CD4-positive, alpha-beta T cell treated with Interferon gamma for 1 hour (primary cell): ENCODE results near the gene NPR3.

Source experiments
- DNase-seq: peaks from one replicate; pipeline ENCODE4 v3.0.0-alpha.2; 2020

The NPR3 gene

DNA sequence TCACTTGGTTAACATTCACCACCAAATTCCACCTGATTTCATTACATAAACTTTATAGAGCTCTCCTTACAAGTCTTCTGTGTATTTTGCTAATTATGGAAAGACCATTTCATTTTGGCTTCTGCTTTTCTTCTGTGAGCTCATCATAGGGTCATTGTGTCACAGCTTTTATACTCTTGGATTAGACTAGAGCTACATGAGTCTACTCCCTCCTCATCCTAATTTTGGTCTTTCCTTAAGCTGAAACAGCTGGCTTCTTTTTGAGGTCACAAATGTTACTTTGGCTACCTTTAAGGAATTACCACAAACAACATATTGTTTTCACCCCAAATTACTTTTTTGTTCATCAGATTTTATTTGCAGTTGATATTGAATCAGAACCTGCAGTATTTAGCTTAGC lies 103.0 kb downstream of the NPR3 start:
- no peak for DNase-seq

DNA sequence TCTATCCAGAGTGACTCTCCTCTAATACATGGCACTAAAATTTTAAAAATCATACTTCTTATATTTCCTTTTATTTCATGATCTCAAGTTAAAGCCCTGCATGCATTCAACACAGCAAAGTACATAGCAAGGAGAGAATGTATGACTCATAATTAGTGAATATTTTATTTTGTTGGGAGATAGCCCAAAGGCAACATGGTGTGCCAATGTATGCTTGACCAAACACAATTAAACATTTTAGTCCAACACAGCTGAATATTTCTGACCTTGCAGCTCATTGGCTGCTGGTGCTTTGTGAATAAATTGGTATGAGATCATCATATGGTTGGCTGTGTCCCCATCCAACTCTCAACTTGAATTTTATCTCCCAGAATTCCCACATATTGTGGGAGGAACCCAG lies 103.5 kb downstream of the NPR3 start:
- DNase-seq: no peak

DNA sequence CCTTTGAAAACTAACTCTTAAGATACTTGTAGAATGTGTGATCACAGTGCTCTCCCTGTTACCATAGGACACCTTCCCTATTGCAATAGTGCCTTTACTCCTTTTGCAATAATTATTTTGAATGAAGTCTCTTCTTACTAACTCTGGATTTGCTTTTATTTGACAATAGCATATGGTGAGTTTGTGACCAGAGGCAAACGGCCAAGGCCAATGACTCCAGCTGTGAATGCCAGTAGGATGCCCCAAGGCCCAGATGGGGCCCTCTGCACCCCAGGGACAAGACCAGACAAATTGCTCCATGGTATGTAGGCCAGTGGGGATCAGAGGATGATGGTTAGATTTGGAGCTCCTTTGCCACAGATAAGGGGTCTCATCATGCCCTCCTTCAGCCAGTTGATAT lies 116.9 kb downstream of the NPR3 start:
- no peak for DNase-seq

DNA sequence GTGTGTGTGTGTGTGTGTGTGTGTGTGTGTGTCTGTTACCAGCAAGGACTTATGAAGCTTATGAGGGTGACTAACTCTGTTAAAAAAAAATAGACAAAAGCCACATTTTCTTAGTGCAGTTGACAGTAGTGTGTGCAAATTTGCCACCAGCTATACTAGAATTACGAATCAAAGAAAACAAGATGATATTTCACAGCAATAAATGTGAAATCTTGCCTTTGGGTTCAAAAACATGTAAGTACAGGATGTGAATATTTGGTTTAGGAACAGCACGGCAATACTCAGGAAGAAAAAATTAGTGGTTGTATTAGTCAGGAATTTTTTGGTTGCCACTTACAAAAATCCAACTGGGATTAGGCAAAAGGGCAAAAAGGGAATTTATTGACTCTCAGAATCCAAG lies 117.4 kb downstream of the NPR3 start:
- no peak for DNase-seq

DNA sequence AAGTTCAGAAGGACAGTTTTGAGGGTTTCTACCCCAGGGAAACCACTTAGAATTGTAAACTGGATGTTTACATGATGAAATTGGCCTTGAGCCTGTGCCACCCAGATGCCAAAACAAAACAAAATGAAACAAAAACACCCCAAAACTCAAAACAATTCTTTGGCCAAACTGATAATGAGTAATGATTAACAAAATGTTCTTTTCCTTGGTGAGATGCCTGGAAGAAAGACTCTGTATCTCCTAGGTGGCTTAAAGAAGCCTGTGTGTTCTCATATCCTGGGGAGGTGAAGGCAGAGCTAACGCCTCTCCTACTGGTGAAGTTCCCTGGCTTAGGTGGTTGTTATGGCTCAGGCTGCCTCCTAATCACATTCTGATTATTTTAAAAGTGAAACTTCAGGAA lies 120.5 kb downstream of the NPR3 start:
- DNase-seq: no peak

DNA sequence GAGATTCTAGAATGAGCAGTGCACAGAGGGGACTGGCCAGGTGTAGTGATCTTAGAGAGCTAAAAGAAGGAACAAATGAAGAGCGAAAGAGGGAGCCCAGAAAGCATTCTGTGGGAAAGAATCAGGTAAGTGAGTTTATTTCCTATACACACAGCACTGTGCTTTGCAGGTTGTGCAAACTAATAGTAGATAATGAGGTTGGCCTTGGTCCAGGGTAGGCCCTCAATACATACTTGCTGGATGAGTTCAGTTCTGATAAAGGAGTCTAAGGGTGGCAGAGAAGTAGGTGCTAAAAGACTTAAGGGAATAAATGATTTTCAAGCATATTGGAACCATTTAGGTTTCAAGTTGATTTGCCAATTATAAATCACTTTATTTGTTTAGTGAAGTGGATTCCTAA lies 122.0 kb downstream of the NPR3 start:
- no peak for DNase-seq

DNA sequence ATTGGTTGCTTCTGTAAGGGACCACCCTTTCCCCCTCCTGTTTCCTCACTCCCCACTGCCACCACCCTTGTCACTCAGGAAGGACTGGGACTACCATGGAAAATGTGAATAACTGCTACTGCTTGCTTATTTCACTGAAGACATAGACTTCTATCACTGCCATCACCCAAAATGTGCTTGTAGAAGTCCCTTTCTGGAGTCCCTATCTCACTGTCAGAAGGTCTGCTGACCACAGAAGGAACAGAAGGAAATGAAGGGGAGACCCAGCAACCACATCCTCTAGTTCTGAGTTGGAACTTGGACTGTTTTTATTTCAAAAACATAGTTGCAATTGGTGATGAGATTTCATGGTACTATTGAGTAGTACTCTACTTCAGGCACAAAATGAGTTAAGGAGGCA lies 122.5 kb downstream of the NPR3 start:
- DNase-seq: no peak

DNA sequence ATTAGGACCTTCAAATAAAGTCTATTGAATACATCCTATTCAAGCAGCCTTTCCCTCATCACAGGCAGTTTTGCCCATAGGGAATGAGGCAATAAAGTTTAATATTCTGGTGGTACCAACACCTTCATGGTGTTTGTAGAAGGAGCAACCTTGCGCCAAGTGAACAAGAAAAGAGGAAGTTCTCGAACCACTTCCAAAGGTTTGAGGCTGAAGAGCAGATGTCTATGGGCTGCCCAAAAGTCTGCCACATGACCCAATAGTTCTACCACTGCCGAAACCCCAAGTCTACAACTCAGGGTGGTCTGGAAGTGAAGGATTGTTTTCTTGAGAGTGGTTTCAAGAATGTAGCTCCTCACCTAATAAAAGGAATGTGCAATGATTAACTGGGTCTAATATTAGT lies 123.1 kb downstream of the NPR3 start:
- no peak for DNase-seq

DNA sequence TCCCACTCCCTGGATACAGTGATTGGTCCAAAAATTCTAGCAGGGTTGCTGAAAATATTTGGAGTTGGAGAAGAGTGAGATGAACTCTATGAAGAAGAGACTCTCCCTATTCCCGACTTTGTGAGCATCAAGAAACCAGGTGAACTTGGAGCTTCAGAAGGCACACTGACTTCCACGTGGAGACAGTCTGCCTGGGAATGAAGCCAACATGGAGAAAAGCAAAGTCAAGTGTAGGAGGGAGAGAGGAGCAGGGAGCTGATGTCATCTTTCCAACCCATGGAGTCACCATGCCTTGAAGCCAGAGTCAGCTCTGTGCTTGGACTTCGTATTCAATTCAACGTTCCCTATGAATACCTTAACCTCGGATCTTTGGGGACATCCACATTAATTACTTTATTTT lies 125.1 kb downstream of the NPR3 start:
- DNase-seq: no peak

DNA sequence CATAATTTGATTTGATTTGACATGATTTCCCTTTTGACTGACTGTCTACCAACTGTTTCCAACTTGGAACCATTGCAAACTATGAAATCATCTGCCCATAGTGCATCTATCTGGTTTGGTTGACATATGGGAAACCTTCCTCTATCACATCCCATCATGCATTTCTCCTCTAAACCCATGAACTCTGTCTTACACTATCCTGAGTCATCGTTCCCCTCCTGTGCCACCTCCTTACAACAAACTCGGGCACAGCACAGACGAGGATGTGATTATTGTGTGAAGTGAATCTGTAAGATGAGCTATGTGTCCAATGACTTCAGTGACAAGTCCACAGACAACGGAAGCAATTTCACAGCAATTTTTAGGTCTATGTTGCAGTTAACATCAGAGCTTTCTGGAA lies 126.1 kb downstream of the NPR3 start:
- no peak for DNase-seq

DNA sequence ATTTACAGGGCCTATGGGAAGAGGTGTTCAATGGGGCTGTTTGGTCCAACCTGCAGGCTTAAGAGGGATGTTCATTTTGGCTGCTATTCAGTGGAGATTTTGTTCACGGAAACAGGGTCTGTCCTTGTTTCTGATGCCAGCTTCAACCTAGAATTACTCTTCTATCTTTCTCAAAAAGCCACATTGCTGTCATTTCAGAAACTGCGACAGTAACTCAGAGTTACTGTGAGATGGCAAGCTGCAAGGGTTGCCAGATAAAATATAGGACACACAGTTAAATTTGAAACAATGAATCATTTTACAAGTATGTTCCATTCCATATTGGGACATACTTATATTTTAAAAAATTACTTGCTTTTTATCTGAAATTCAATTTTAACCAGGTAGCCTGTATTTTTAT lies 128.0 kb downstream of the NPR3 start:
- no peak for DNase-seq

DNA sequence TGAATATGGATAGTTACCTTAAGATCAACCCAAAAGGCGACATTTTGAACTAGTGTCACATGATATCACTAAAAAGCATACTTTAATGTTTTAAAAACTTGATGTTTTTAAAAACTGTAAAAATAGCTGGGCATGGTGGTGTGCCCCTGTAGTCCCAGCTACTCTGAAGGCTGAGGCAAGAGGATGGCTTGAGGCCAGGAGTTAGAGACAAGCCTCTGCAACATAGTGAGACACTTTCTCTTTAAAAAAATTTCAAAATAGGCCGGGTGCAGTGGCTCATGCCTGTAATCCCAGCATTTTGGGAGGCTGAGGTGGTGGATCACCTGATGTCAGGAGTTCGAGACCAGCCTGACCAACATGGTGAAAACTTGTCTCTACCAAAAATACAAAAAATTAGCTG lies 129.5 kb downstream of the NPR3 start:
- DNase-seq: no peak
